NB4 (cell line): ENCODE measurements around the gene CACNA1B.

Experiments
- POLR2A ChIP-seq: IDR thresholded peaks from 2 replicates; pipeline ENCODE4 v1.6.1; 2011; ENCODE audit warnings: mild to moderate bottlenecking; ENCODE audit not compliant: insufficient read length; ENCODE audit errors: extremely low read depth
- TF ChIP-seq, protein P1 (sequence below): IDR thresholded peaks from one replicate; pipeline ENCODE4 v1.5.1; 2012; ENCODE audit warnings: low read depth, low read length
- TF ChIP-seq, protein P2 (sequence below): IDR thresholded peaks from 2 replicates; pipeline ENCODE4 v1.6.1; 2011; ENCODE audit warnings: low read depth, low read length

DNA sequence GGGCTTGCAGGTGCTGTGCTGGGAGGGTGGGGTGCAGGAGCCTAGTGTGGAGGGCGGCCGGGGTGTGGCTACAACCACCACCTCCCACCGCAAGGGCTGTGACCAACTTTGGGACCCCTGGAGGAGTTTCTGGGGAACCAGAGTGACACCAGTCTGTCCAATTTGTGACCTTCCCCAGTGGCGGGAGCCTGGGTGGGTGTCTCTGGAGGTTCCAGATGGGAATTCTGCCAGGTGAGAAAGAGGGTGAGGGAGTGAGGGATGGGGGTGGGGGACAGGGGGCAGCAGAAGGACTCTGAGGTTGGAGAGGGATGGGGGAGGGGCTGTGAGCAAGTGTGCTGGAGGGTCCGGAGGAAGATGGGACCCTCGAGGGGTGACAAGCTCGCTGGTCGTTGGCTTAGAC lies 4.2 kb upstream of the CACNA1B start:
- TF ChIP-seq, protein P1, sequence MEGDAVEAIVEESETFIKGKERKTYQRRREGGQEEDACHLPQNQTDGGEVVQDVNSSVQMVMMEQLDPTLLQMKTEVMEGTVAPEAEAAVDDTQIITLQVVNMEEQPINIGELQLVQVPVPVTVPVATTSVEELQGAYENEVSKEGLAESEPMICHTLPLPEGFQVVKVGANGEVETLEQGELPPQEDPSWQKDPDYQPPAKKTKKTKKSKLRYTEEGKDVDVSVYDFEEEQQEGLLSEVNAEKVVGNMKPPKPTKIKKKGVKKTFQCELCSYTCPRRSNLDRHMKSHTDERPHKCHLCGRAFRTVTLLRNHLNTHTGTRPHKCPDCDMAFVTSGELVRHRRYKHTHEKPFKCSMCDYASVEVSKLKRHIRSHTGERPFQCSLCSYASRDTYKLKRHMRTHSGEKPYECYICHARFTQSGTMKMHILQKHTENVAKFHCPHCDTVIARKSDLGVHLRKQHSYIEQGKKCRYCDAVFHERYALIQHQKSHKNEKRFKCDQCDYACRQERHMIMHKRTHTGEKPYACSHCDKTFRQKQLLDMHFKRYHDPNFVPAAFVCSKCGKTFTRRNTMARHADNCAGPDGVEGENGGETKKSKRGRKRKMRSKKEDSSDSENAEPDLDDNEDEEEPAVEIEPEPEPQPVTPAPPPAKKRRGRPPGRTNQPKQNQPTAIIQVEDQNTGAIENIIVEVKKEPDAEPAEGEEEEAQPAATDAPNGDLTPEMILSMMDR, result no peak
- no peak for TF ChIP-seq POLR2A
- TF ChIP-seq, protein P2, sequence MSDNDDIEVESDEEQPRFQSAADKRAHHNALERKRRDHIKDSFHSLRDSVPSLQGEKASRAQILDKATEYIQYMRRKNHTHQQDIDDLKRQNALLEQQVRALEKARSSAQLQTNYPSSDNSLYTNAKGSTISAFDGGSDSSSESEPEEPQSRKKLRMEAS, result no peak
